RWPE2 (cell line): ENCODE measurements around the gene DTL.
"Not testable (repeated sequence)": the region's sequence is repeated elsewhere in the genome, so short reads cannot be mapped to it uniquely, and the experiment has no call there.

Experiments
- ATAC-seq: fragments of 200-7000 bp; cut with Tn5 transposase; 3 replicates; pipeline ENCODE4 v1.9.1; 2021; ENCODE audit warnings: low read depth
- DNase-seq: peaks from one replicate; pipeline ENCODE4 v3.0.0-alpha.2; 2020; ENCODE audit warnings: low spot score
- H3K27ac ChIP-seq: fragments of 450-650 bp; 2 replicates; pipeline ENCODE4 v1.5.1; 2017; ENCODE audit warnings: mild to moderate bottlenecking; ENCODE audit not compliant: poor library complexity, severe bottlenecking
- H3K27me3 ChIP-seq: fragments of 250-450 bp; sonication (Bioruptor Pico); 2 replicates; pipeline ENCODE4 v1.5.1; 2021; ENCODE audit warnings: mild to moderate bottlenecking, moderate library complexity; ENCODE audit not compliant: insufficient read depth, poor library complexity, severe bottlenecking
- H3K36me3 ChIP-seq: fragments of 250-450 bp; sonication (Bioruptor Pico); 2 replicates; pipeline ENCODE4 v1.5.1; 2020; ENCODE audit warnings: low read depth, mild to moderate bottlenecking, moderate library complexity
- H3K4me1 ChIP-seq: fragments of 250-450 bp; sonication (Bioruptor Pico); 2 replicates; pipeline ENCODE4 v1.5.1; 2021; ENCODE audit warnings: mild to moderate bottlenecking, moderate library complexity; ENCODE audit not compliant: insufficient read depth, poor library complexity, severe bottlenecking
- H3K4me3 ChIP-seq: fragments of 250-450 bp; sonication (Bioruptor Pico); 2 replicates; pipeline ENCODE4 v1.5.1; 2021; ENCODE audit warnings: mild to moderate bottlenecking, moderate library complexity; ENCODE audit not compliant: severe bottlenecking
- H3K9me3 ChIP-seq: fragments of 250-450 bp; sonication (Bioruptor Pico); 2 replicates; pipeline ENCODE4 v1.5.1; 2021; ENCODE audit warnings: mild to moderate bottlenecking, moderate library complexity; ENCODE audit not compliant: severe bottlenecking
- CTCF ChIP-seq: fragments of 450-650 bp; IDR thresholded peaks from one replicate; pipeline ENCODE4 v1.5.1; 2017; ENCODE audit warnings: mild to moderate bottlenecking, moderate library complexity; ENCODE audit not compliant: poor library complexity, severe bottlenecking

DTL gene, protein sequence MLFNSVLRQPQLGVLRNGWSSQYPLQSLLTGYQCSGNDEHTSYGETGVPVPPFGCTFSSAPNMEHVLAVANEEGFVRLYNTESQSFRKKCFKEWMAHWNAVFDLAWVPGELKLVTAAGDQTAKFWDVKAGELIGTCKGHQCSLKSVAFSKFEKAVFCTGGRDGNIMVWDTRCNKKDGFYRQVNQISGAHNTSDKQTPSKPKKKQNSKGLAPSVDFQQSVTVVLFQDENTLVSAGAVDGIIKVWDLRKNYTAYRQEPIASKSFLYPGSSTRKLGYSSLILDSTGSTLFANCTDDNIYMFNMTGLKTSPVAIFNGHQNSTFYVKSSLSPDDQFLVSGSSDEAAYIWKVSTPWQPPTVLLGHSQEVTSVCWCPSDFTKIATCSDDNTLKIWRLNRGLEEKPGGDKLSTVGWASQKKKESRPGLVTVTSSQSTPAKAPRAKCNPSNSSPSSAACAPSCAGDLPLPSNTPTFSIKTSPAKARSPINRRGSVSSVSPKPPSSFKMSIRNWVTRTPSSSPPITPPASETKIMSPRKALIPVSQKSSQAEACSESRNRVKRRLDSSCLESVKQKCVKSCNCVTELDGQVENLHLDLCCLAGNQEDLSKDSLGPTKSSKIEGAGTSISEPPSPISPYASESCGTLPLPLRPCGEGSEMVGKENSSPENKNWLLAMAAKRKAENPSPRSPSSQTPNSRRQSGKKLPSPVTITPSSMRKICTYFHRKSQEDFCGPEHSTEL

GRCh38 chr1:212035123-212035834 lies at the start of gene DTL, which contains the start of gene INTS7:
DTL (plus strand) TSS chr1:212035748; CDS start chr1:212035891, 143 bp downstream.
INTS7 (minus strand) TSS chr1:212035557; CDS start chr1:212035437, 120 bp downstream.
- Histone ChIP-seq H3K36me3 (no peaks in the 10 kb centered on the region), H3K4me3 (peak within 1 kb of the TSS; percentile 62), H3K27ac (peak within 1 kb of the TSS; percentile 54), H3K27me3 (no peaks in the 10 kb centered on the region), H3K4me1 (peaks cover 23% of the 10 kb centered on the region), H3K9me3 (no peaks in the 10 kb centered on the region)
- TF ChIP-seq CTCF: peak; percentile 86
- peak; percentile 93 for DNase-seq
- ATAC-seq: peak; percentile 79

DNA sequence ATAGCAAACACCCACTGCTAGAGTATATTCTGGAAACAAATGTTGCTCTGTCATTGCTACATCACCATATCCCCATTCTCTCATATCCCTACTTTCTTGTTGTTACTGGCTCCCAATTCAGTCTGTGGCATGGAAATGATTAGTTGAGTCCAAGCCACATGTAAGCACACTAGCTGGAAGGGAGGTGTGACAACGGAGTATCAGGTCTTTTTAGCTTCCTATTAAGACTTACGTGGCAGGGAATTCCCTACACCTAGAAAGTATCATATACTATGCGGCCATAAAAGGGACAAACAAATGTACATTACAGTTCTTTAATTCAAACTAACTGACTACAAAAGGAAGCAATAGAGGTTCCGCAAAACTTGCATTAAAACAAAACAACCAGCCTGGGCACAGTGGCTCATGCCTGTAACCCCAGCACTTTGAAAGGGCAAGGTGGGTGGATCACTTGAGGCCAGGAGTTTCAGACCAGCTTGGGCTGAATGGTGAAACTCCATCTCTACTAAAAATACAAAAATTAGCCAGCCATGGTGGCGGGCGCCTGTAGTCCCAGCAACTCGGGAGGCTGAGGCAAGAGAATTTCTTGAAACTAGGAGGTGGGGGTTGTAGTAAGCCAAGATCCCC lies 48.8 kb upstream of the DTL start:
- H3K36me3 ChIP-seq: no peaks in the 10 kb centered on the region; the same call in 1 of the 2 replicates
- no peak for TF ChIP-seq CTCF
- ATAC-seq: no peak

DNA sequence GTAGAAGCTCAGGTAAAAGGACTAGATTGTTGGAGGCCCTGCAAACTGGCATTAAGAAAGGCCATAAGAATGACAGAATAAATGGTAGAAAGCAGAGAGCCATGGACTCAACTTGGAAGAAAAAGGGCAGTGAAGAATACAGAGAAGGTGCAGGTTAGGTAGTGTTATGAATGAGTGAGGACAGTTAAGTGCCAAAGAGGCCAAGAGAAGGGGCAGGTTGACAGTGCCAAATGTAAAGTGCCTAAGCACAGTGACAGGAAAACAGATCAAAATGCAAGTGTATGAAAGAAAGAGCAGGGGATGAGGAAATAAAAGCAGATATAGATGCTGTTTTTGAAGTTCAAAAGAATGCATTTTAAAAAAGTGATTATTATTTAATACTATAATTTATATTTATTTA lies 43.9 kb upstream of the DTL start:
- TF ChIP-seq CTCF: no peak
- no peaks in the 10 kb centered on the region for H3K27me3 ChIP-seq
- no peak overlapping the region for H3K4me3 ChIP-seq
- no peaks in the 10 kb centered on the region for H3K36me3 ChIP-seq
- H3K27ac ChIP-seq: no peak overlapping the region
- H3K4me1 ChIP-seq: no peaks in the 10 kb centered on the region
- ATAC-seq: no peak
- H3K9me3 ChIP-seq: no peaks in the 10 kb centered on the region
- no peak for DNase-seq

More for the DNA sequence above, 48.8 kb upstream of the DTL start:
- no peak for DNase-seq
- Histone ChIP-seq H3K4me3 (no peak overlapping the region), H3K4me1 (no peaks in the 10 kb centered on the region), H3K9me3 (no peaks in the 10 kb centered on the region), H3K27me3 (no peaks in the 10 kb centered on the region), H3K27ac (no peak overlapping the region)

DNA sequence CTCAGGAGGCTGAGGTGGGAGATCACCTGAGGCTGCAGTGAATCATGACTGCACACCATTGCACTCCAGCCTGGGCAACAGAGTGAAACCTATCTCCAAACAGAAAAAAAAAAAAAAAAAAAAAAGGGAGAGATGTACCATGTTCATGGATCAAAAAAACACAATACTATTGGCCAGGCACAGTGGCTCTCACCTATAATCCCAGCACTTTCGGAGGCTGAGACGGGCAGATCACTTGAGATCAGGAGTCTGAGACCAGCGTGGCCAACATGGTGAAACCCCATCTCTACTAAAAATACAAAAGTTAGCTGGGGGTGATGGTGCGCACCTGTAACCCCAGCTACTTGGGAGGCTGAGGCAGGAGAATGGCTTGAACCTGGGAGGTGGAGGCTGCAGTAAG lies 38.1 kb upstream of the DTL start:
- not testable (repeated sequence) for DNase-seq, H3K27me3 ChIP-seq, H3K36me3 ChIP-seq, H3K4me1 ChIP-seq, H3K27ac ChIP-seq, H3K4me3 ChIP-seq, ATAC-seq, H3K9me3 ChIP-seq

DNA sequence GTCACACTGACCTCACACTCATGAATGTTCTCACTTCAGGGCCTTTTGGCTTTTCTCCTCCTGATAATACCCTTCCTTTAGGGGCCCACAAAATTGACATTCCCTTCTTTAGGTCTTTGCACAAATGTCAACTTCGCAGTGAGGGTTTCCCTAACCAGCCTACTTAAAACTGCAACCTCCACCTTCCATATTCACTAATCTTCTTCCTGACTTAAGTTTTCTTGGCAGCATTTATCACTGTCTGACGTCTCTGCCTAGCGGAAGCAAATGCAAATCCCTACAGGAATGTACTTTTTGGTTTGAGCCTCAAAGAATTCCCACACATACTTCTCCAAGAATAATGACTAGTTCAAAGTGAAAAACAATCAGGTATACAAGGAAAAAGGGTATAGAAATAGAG lies 33.0 kb upstream of the DTL start:
- Histone ChIP-seq H3K9me3 (no peaks in the 10 kb centered on the region), H3K36me3 (peaks cover 4% of the 10 kb centered on the region; the same call in 1 of the 2 replicates), H3K4me1 (no peaks in the 10 kb centered on the region), H3K27me3 (no peaks in the 10 kb centered on the region), H3K4me3 (no peak overlapping the region), H3K27ac (no peak overlapping the region)
- no peak for ATAC-seq
- DNase-seq: no peak
- no peak for TF ChIP-seq CTCF
